HG03439 (cell line): ENCODE measurements around the gene PRMT1.

Experiments used
- ATAC-seq: cut with Tn5 transposase; IDR thresholded peaks from one replicate; pipeline ENCODE4 v1.9.1; 2021; ENCODE audit warnings: mild to moderate bottlenecking, moderate library complexity; ENCODE audit not compliant: unreplicated experiment

Gene PRMT1

GRCh38 chr19:49687566-49688316, 10.7 kb downstream of the PRMT1 start:
- no peak for ATAC-seq

- ATAC-seq = no peak
These were observed 11.6 kb downstream of the PRMT1 start for GRCh38 chr19:49688531-49689132.

- ATAC-seq = no peak
These were observed 12.3 kb downstream of the PRMT1 start, which contains the start of gene ADM5 for GRCh38 chr19:49689133-49690078. TSS of gene ADM5 (plus strand) at chr19:49689594. CDS start at chr19:49689838, 244 bp downstream.

GRCh38 chr19:49690079-49690655, 13.1 kb downstream of the PRMT1 start:
- no peak for ATAC-seq

GRCh38 chr19:49690656-49691242, 13.7 kb downstream of the PRMT1 start, which contains the start of gene CPT1C:
TSS of gene CPT1C (plus strand) at chr19:49691116. CDS start at chr19:49692253, 1,137 bp downstream.
- no peak for ATAC-seq

GRCh38 chr19:49691243-49692146, 14.4 kb downstream of the PRMT1 start:
- no peak for ATAC-seq

GRCh38 chr19:49692147-49692506, 15.1 kb downstream of the PRMT1 start:
- no peak for ATAC-seq

GRCh38 chr19:49696115-49696514, 19.0 kb downstream of the PRMT1 start:
- ATAC-seq = no peak

- no peak for ATAC-seq
These were observed 19.8 kb downstream of the PRMT1 start for GRCh38 chr19:49696865-49697264.

GRCh38 chr19:49699364-49699763, 22.3 kb downstream of the PRMT1 start:
- no peak for ATAC-seq

GRCh38 chr19:49700563-49700962, 23.5 kb downstream of the PRMT1 start:
- no peak for ATAC-seq

- ATAC-seq = no peak
These were observed 24.3 kb downstream of the PRMT1 start for GRCh38 chr19:49701271-49701786.

- no peak for ATAC-seq
These were observed 28.0 kb downstream of the PRMT1 start for GRCh38 chr19:49704888-49705642.

GRCh38 chr19:49705919-49706318, 28.8 kb downstream of the PRMT1 start:
- ATAC-seq = no peak

GRCh38 chr19:49710372-49710951, 33.4 kb downstream of the PRMT1 start:
- no peak for ATAC-seq

GRCh38 chr19:49712397-49712859, 35.4 kb downstream of the PRMT1 start:
- ATAC-seq = no peak

- ATAC-seq = no peak
These were observed 36.3 kb downstream of the PRMT1 start for GRCh38 chr19:49713236-49713845.

GRCh38 chr19:49716154-49716553, 39.1 kb downstream of the PRMT1 start:
- ATAC-seq = no peak
